NT2/D1 (cell line): ENCODE measurements around the gene CAPRIN2.

ENCODE experiments used
- SUZ12 ChIP-seq: IDR thresholded peaks from 2 replicates; pipeline ENCODE4 v1.6.1; 2011; ENCODE audit not compliant: insufficient read length, insufficient read depth; ENCODE audit errors: extremely low read depth
- YY1 ChIP-seq: IDR thresholded peaks from 2 replicates; pipeline ENCODE4 v1.6.1; 2011; ENCODE audit not compliant: insufficient read length, insufficient read depth
- ZNF274 ChIP-seq: IDR thresholded peaks from 2 replicates; pipeline ENCODE4 v1.6.1; 2011; ENCODE audit warnings: mild to moderate bottlenecking, low read depth, low read length

DNA sequence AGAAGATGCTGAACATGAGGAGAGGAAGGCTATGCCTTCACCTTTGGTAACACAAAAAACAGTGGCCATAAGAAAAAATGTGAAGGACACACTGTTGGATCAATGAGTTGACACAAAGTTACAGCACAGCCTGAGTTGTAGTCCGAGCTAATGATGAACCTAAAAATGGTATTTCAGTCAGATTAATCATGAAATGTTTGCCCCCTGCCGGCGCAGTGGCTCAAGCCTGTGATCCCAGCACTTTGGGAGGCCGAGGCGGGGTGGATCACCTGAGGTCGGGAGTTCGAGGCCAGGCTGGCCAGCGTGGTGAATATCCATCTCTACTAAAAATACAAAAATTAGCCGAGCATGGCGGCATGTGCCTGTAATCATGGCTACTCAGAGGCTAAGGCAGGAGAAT is 1.3 kb upstream of the CAPRIN2 start:
- TF ChIP-seq YY1 = no peak
- no peak for TF ChIP-seq SUZ12
- no peak for TF ChIP-seq ZNF274
